RCC 7860 (cell line): Measurements from ENCODE around the gene PPP2CA.

Source experiments
- DNase-seq: peaks from one replicate; pipeline ENCODE4 v3.0.0-alpha.2; 2015; ENCODE audit warnings: low spot score
- FAIRE-seq: peaks from 2 replicates; lab custom pipeline; 2012; peaks lifted over from hg19 to GRCh38; lab: Jason Lieb, UNC

Gene PPP2CA

GRCh38 chr5:134149571-134150303, 76.1 kb downstream of the PPP2CA start:
- FAIRE-seq (no peak), DNase-seq (no peak)

- DNase-seq (no peak), FAIRE-seq (no peak)
These were observed 76.8 kb downstream of the PPP2CA start for GRCh38 chr5:134148986-134149539.

- FAIRE-seq (no peak), DNase-seq (no peak)
These were observed 77.6 kb downstream of the PPP2CA start for GRCh38 chr5:134148316-134148715.

- DNase-seq, result no peak
- no peak for FAIRE-seq
These were observed 79.0 kb downstream of the PPP2CA start for GRCh38 chr5:134146651-134147518.

GRCh38 chr5:134145779-134146581, 79.9 kb downstream of the PPP2CA start:
- FAIRE-seq (no peak), DNase-seq (peak; percentile 64)

- FAIRE-seq (no peak), DNase-seq (no peak)
These were observed 80.7 kb downstream of the PPP2CA start for GRCh38 chr5:134145041-134145757.
